Measurements from ENCODE around the gene ACACA. TPM values are rescaled to one million over a fixed set of nuclear protein-coding genes. Genes with fewer than 3 reads are reported as not detected.

The ACACA gene
- total and polyA plus RNA-seq, 12 donors: 18.2 to 112 (median 70.4) TPM

DNA sequence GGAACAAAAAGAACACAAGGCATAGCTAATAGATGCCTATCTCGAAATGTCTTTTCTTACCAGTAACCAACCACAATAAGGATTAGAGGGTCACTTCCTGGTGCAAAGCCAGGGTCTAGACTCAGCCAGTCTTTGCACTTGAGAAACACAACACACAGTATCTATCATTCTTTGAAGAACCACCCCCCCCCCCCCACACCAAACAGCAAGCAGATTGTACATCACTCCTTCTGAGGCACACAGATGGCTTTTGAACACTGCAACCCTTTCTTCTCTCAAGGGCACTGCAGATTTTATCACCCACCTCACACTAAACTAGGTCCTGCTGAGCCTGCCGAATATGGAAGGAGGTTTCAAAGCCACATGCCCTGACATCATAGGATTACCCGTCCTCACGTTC, 312.2 kb downstream of the ACACA start:
- no peaks in the 10 kb centered on the region for H3K9me3 ChIP-seq (replicated peaks in 1 of 3)
- DNase-seq: no peak
- TF ChIP-seq, protein P1, sequence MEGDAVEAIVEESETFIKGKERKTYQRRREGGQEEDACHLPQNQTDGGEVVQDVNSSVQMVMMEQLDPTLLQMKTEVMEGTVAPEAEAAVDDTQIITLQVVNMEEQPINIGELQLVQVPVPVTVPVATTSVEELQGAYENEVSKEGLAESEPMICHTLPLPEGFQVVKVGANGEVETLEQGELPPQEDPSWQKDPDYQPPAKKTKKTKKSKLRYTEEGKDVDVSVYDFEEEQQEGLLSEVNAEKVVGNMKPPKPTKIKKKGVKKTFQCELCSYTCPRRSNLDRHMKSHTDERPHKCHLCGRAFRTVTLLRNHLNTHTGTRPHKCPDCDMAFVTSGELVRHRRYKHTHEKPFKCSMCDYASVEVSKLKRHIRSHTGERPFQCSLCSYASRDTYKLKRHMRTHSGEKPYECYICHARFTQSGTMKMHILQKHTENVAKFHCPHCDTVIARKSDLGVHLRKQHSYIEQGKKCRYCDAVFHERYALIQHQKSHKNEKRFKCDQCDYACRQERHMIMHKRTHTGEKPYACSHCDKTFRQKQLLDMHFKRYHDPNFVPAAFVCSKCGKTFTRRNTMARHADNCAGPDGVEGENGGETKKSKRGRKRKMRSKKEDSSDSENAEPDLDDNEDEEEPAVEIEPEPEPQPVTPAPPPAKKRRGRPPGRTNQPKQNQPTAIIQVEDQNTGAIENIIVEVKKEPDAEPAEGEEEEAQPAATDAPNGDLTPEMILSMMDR (IDR thresholded peaks at IDR 0.05): no peak
- TF ChIP-seq POLR2A (IDR thresholded peaks at IDR 0.05): no peak
- no peaks in the 10 kb centered on the region for H3K27me3 ChIP-seq
- peaks cover 6 to 9% of the 10 kb centered on the region in 2 donors for H3K4me1 ChIP-seq (replicated peaks in 1 of 2)
- intact Hi-C loops (cut with DNase I): no loop called here
- H3K4me3 ChIP-seq: no peak overlapping the region
- peak overlapping the region in 3 of 5 donors; percentile 13 to 45 (median 26) for H3K27ac ChIP-seq
- WGBS, 4 donors: 53 to 80% (median 61%) methylated on average over 2 to 4 of the region's 4 CpGs
- H3K36me3 ChIP-seq (replicated peaks in 1 of 2): peaks cover 0 to 19% of the 10 kb centered on the region in 2 donors

DNA sequence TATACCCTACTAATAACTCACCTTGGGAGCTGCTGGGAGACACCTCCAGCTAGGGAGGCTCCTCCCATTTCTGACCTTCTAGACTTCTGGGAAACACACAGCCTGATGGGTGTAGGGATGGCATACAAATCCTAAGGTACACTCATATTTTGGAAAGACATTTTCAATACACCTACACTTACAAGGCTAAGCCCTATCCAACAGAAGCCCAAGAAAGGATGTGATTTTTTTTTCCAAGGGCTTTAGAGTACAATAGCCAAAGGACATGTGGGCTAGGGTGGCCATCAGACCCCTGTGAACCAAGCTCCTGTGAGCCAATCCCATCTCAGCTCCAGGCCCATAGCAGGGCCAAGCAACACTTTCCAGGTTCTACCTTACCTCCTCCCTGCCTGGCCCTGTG, 313.9 kb downstream of the ACACA start:
- no peak overlapping the region for H3K4me3 ChIP-seq
- intact Hi-C loops (cut with DNase I): no loop called here
- no peak for DNase-seq
- H3K4me1 ChIP-seq (replicated peaks in 1 of 2): peaks cover 6 to 9% of the 10 kb centered on the region in 2 donors
- H3K36me3 ChIP-seq (replicated peaks in 1 of 2): peaks cover 0 to 24% of the 10 kb centered on the region in 2 donors
- TF ChIP-seq POLR2A (IDR thresholded peaks at IDR 0.05): no peak
- TF ChIP-seq, protein P1 (IDR thresholded peaks at IDR 0.05): no peak
- H3K9me3 ChIP-seq (replicated peaks in 1 of 3): no peaks in the 10 kb centered on the region
- H3K27ac ChIP-seq: no peak overlapping the region
- H3K27me3 ChIP-seq: no peaks in the 10 kb centered on the region

DNA sequence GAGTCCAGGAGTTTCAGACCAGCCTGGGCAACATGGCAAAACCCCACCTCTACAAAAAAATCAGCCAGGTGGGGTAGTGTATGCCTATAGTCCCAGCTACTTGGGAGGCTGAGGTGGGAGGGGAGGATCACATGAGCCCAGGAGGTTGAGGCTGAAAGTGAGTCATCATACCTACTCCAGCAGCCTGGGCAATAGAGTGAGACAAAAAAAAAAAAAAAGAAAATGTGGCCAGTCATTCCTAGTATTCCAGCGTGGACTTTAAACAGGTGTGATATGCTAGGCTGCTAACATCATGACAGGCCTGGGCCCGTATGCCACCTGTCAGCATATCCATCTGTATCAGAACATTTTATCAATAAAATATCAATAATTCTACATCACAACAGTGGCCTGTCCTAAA, 314.6 kb downstream of the ACACA start:
- 83 to 89% (median 87%) methylated on average over 2 of the region's 2 CpGs for WGBS, 4 donors
- H3K36me3 ChIP-seq (replicated peaks in 1 of 2): peaks cover 0 to 22% of the 10 kb centered on the region in 2 donors
- no peaks in the 10 kb centered on the region for H3K9me3 ChIP-seq (replicated peaks in 1 of 3)
- peaks cover 6 to 9% of the 10 kb centered on the region in 2 donors for H3K4me1 ChIP-seq (replicated peaks in 1 of 2)
- no peaks in the 10 kb centered on the region for H3K27me3 ChIP-seq
- H3K4me3 ChIP-seq: no peak overlapping the region
- no peak for DNase-seq
- intact Hi-C loops (cut with DNase I): no loop called here
- TF ChIP-seq POLR2A (IDR thresholded peaks at IDR 0.05): no peak
- TF ChIP-seq, protein P1 (IDR thresholded peaks at IDR 0.05): no peak
- H3K27ac ChIP-seq: no peak overlapping the region

DNA sequence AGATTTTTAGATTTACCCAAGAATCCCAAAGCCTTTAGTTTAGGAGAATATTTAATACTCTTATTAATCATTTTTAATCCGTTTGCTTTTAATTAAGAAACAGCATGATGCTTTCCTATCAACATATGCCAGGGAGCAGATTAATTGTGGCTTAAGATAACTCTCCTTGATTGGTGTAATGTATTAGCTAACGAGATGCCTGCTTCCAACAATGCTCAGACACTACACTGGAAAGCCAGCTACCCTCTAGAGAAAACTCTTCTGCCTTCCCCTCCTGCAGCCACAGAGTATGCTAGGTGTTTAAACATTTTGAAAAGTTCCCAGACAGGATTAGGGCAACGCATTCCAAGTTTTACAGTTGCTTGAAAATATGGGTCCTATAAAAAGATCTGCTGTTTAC, 315.7 kb downstream of the ACACA start:
- H3K4me3 ChIP-seq: no peak overlapping the region
- H3K36me3 ChIP-seq (replicated peaks in 1 of 2): peaks cover 0 to 22% of the 10 kb centered on the region in 2 donors
- no peak overlapping the region for H3K27ac ChIP-seq
- H3K9me3 ChIP-seq (replicated peaks in 1 of 3): no peaks in the 10 kb centered on the region
- TF ChIP-seq, protein P1 (IDR thresholded peaks at IDR 0.05): no peak
- no peak for TF ChIP-seq POLR2A (IDR thresholded peaks at IDR 0.05)
- DNase-seq: no peak
- peaks cover 6 to 9% of the 10 kb centered on the region in 2 donors for H3K4me1 ChIP-seq (replicated peaks in 1 of 2)
- 78 to 98% (median 93%) methylated on average over 3 of the region's 3 CpGs for WGBS, 4 donors
- intact Hi-C loops (cut with DNase I): no loop called here
- no peaks in the 10 kb centered on the region for H3K27me3 ChIP-seq

Data from adrenal gland (tissue), 12 donors.